Measurements from ENCODE around the gene LRIT2.

The LRIT2 gene

DNA sequence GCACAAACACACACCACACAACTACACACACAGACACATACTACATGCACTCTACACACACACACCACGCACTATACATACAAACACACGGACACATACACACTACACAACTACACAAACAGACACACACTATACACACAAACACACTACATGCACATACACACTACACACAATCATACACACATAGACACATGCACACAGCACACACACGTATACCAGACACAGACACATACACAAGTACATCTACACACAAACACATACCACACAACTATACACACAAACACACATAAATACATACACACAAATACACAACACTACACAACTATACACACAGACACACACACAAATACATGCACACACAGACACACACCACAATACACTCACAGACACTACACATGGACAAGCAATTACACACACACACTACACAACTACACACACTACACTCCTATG is 47.2 kb downstream of the LRIT2 start:
- no peak for DNase-seq (ENCODE audit: low read depth)
- TF ChIP-seq, protein P1, sequence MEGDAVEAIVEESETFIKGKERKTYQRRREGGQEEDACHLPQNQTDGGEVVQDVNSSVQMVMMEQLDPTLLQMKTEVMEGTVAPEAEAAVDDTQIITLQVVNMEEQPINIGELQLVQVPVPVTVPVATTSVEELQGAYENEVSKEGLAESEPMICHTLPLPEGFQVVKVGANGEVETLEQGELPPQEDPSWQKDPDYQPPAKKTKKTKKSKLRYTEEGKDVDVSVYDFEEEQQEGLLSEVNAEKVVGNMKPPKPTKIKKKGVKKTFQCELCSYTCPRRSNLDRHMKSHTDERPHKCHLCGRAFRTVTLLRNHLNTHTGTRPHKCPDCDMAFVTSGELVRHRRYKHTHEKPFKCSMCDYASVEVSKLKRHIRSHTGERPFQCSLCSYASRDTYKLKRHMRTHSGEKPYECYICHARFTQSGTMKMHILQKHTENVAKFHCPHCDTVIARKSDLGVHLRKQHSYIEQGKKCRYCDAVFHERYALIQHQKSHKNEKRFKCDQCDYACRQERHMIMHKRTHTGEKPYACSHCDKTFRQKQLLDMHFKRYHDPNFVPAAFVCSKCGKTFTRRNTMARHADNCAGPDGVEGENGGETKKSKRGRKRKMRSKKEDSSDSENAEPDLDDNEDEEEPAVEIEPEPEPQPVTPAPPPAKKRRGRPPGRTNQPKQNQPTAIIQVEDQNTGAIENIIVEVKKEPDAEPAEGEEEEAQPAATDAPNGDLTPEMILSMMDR (IDR thresholded peaks at IDR 0.05; ENCODE audit: control insufficient read depth, extremely low read depth, insufficient read depth): no peak

DNA sequence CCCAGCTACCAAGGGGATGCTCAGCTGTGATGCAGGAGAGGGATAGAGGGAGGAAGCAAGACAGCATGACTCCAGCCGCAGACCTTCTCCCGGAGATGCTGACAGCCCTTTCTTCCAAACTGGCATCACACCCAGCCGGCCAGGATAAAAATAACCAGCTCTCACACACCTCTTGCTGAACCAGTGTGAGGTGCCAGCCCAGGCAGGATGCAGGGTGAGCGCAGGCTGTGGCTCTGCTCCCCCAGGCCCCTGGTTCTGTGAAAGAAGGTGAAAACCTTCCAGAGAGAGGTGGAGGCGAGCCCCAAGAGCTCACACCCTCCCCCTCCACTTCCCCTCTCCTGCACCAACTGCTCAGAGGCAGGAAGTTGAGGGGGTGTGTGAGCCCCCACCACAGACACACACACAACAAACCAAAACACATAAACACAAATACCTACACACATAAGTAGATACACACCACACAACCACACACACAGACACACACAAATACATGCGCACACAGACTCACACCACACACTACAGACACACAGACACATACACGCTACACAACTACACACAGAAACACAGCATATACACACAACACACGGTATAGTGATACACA is 47.7 kb downstream of the LRIT2 start:
- TF ChIP-seq, protein P1 (IDR thresholded peaks at IDR 0.05; ENCODE audit: control insufficient read depth, extremely low read depth, insufficient read depth): no peak
- no peak for DNase-seq (ENCODE audit: low read depth)
- H3K4me3 ChIP-seq (ENCODE audit: low read depth, low read length): no peak overlapping the region

More for the DNA sequence above, 47.2 kb downstream of the LRIT2 start:
- H3K4me3 ChIP-seq (ENCODE audit: low read depth, low read length): no peak overlapping the region

DNA sequence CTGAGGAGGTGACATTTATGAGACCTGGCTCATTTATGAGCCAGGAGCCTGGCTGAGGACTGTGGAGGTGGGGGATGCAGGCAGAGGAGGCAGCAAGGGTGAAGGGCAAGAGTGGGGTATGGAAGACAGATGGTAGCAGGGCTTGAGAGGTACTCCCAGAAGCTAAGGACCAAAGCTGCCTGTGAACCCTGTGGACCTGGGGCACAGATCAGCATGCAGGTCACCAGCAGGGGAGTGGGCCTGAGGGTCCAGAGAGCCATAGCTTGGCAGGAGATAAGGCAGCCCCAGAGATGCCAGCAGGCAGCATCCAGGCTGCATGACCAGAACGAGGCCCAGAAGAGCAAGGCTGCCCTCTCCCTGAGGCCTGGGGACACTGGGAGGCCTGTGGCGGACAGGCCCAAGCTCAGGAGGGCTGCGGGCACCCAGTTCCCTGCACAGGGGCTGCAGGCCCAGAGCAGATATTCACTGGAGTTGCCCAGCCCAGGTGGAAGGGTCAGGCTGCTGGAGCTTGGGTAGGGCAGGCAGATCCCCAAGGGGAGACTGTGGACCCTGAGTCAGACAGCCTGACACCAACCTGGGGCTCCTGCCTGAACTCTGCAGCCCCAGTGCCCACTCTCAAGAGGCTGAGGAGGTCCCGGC is 48.4 kb downstream of the LRIT2 start:
- H3K4me3 ChIP-seq (ENCODE audit: low read depth, low read length): no peak overlapping the region
- TF ChIP-seq, protein P1 (IDR thresholded peaks at IDR 0.05; ENCODE audit: control insufficient read depth, extremely low read depth, insufficient read depth): no peak
- DNase-seq (ENCODE audit: low read depth): no peak

DNA sequence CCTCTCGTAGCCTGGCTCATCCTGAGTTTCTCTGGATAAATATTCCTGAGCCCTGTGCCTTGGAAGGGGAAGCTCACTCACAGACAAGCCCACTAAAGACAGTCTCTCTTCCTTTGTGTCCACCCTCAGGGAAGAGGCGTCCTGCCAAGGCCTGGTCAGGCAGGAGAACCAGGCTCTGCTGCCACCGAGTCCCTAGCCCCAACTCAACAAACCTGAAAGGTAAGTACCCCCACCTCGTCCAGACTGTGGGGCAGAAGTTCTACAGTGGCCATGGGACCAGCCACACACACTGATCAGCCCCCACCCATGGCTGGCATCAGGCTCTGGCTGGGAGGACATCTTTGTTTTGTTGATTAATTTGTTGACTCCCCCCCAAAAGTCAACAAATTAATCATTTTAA is 49.0 kb downstream of the LRIT2 start:
- DNase-seq (ENCODE audit: low read depth): no peak
- TF ChIP-seq, protein P1 (IDR thresholded peaks at IDR 0.05; ENCODE audit: control insufficient read depth, extremely low read depth, insufficient read depth): no peak

DNA sequence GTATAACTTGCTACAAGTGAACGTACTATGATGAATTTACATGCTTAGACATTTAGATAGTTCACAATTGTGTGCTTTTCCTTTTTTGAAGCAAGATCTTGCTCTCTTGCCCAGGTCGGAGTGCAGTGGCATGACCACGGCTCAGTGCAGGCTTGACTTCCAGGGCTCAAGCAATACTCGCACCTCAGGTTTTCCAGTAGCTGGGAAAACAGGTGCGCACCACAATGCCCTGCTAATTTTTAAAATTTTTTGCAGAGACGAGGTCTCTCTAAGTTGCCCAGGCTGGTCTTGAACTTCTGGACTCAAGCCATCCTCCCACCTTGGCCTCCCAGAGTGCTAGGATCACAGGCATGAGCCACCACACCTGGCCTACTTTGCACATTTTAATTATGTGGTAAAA is 49.9 kb downstream of the LRIT2 start:
- no peak overlapping the region for H3K4me3 ChIP-seq (ENCODE audit: low read depth, low read length)
- TF ChIP-seq, protein P1 (IDR thresholded peaks at IDR 0.05; ENCODE audit: control insufficient read depth, extremely low read depth, insufficient read depth): no peak
- no peak for DNase-seq (ENCODE audit: low read depth)

More for the DNA sequence above, 49.0 kb downstream of the LRIT2 start:
- H3K4me3 ChIP-seq (ENCODE audit: low read depth, low read length): no peak overlapping the region

DNA sequence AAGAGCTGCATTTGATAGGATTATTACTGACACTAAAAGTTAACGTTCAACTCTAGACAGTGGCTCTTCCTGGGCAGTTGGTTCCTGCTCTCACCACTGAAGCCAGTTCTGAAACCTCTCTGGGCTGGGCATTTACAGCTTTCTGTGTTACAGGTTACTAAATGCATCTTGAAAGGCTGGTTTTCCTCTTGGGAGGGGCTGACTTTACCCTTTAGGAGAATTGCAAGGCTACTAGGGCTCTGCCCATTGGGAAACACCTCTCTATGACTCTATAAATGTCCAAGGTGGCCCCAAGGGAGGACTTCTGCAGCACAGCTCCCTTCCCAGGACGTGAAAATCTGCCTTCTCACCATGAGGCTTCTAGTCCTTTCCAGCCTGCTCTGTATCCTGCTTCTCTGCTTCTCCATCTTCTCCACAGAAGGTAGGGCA is 51.8 kb downstream of the LRIT2 start, which contains the start of gene GPR15LG:
Gene GPR15LG (plus strand): TSS at position 301 of the 429 bp plus-strand sequence. CDS start 51 bp downstream, at position 352.
- TF ChIP-seq, protein P1 (IDR thresholded peaks at IDR 0.05; ENCODE audit: control insufficient read depth, extremely low read depth, insufficient read depth): no peak
- no peak for DNase-seq (ENCODE audit: low read depth)
- no peak within 1 kb of the TSS for H3K4me3 ChIP-seq (ENCODE audit: low read depth, low read length)
